ENCODE measurements around the gene RUNX2.

Gene RUNX2

GRCh38 chr6:45430590-45431202, 102.6 kb downstream of the RUNX2 start:
- CTCF ChIA-PET: no interaction called here
- DNase-seq (ENCODE audit: extremely low spot score): no peak

GRCh38 chr6:45431317-45432065, 103.4 kb downstream of the RUNX2 start:
- POLR2A ChIA-PET: no interaction called here
- CTCF ChIA-PET: no interaction called here
- no peak for TF ChIP-seq NFRKB (IDR thresholded peaks at IDR 0.05)
- no peak for TF ChIP-seq LEF1 (IDR thresholded peaks at IDR 0.05; ENCODE audit: borderline replicate concordance)
- TF ChIP-seq L3MBTL2 (conservative IDR thresholded peaks at IDR 0.05): no peak
- TF ChIP-seq TARDBP (IDR thresholded peaks at IDR 0.05): no peak
- TF ChIP-seq ARNT (IDR thresholded peaks at IDR 0.05): no peak
- no peak for TF ChIP-seq HDGF (IDR thresholded peaks at IDR 0.05; ENCODE audit: borderline replicate concordance)
- no peak for TF ChIP-seq SP1 (IDR thresholded peaks at IDR 0.05)
- no peak for TF ChIP-seq ZNF384 (IDR thresholded peaks at IDR 0.05)
- TF ChIP-seq SUZ12 (IDR thresholded peaks at IDR 0.05): no peak
- TF ChIP-seq PKNOX1 (IDR thresholded peaks at IDR 0.05): no peak
- TF ChIP-seq ELF4 (IDR thresholded peaks at IDR 0.05): no peak
- TF ChIP-seq FOXA1 (IDR thresholded peaks at IDR 0.05): no peak
- TF ChIP-seq CTBP1 (IDR thresholded peaks at IDR 0.05; ENCODE audit: borderline replicate concordance): no peak
- TF ChIP-seq FOXM1 (IDR thresholded peaks at IDR 0.05; ENCODE audit: borderline replicate concordance): no peak
- DNase-seq (ENCODE audit: extremely low spot score): no peak

More at GRCh38 chr6:45430590-45431202, 102.6 kb downstream of the RUNX2 start:
- POLR2A ChIA-PET: no interaction called here
- TF ChIP-seq ELF4 (IDR thresholded peaks at IDR 0.05) (no peak), HDGF (IDR thresholded peaks at IDR 0.05; ENCODE audit: borderline replicate concordance) (no peak), BHLHE40 (IDR thresholded peaks at IDR 0.05; ENCODE audit: borderline replicate concordance) (no peak), TARDBP (IDR thresholded peaks at IDR 0.05) (no peak), SP1 (IDR thresholded peaks at IDR 0.05) (no peak), ARNT (IDR thresholded peaks at IDR 0.05) (no peak), PKNOX1 (IDR thresholded peaks at IDR 0.05) (no peak), NFRKB (IDR thresholded peaks at IDR 0.05) (no peak), LEF1 (IDR thresholded peaks at IDR 0.05; ENCODE audit: borderline replicate concordance) (no peak), SUZ12 (IDR thresholded peaks at IDR 0.05) (no peak), ZNF384 (IDR thresholded peaks at IDR 0.05) (no peak), CTBP1 (IDR thresholded peaks at IDR 0.05; ENCODE audit: borderline replicate concordance) (no peak), FOXK2 (IDR thresholded peaks at IDR 0.05) (no peak), FOXM1 (IDR thresholded peaks at IDR 0.05; ENCODE audit: borderline replicate concordance) (no peak)

GRCh38 chr6:45432977-45433376, 104.8 kb downstream of the RUNX2 start:
- ChIA-PET POLR2A (no interaction called here), CTCF (no interaction called here)

GRCh38 chr6:45433533-45434380, 105.6 kb downstream of the RUNX2 start:
- CTCF ChIA-PET: interaction anchor here (0.6 to 0.7 kb wide), 2 partner anchors 83 to 774 kb away, joined by 3 to 5 read pairs; no protein-coding TSS in a partner anchor

More at GRCh38 chr6:45432977-45433376, 104.8 kb downstream of the RUNX2 start:
- DNase-seq (ENCODE audit: extremely low spot score): no peak
- TF ChIP-seq SUZ12 (IDR thresholded peaks at IDR 0.05) (no peak), SP1 (IDR thresholded peaks at IDR 0.05) (no peak), PKNOX1 (IDR thresholded peaks at IDR 0.05) (no peak), HDGF (IDR thresholded peaks at IDR 0.05; ENCODE audit: borderline replicate concordance) (no peak), ARNT (IDR thresholded peaks at IDR 0.05) (no peak), BHLHE40 (IDR thresholded peaks at IDR 0.05; ENCODE audit: borderline replicate concordance) (no peak), FOXA1 (IDR thresholded peaks at IDR 0.05) (no peak), L3MBTL2 (conservative IDR thresholded peaks at IDR 0.05) (no peak), TARDBP (IDR thresholded peaks at IDR 0.05) (no peak), LEF1 (IDR thresholded peaks at IDR 0.05; ENCODE audit: borderline replicate concordance) (no peak), NFRKB (IDR thresholded peaks at IDR 0.05) (no peak), ELF4 (IDR thresholded peaks at IDR 0.05) (no peak), FOXM1 (IDR thresholded peaks at IDR 0.05; ENCODE audit: borderline replicate concordance) (no peak), CTBP1 (IDR thresholded peaks at IDR 0.05; ENCODE audit: borderline replicate concordance) (no peak)

More at GRCh38 chr6:45433533-45434380, 105.6 kb downstream of the RUNX2 start:
- POLR2A ChIA-PET: no interaction called here
- no peak for DNase-seq (ENCODE audit: extremely low spot score)
- TF ChIP-seq L3MBTL2 (conservative IDR thresholded peaks at IDR 0.05) (no peak), PKNOX1 (IDR thresholded peaks at IDR 0.05) (no peak), TARDBP (IDR thresholded peaks at IDR 0.05) (no peak), FOXK2 (IDR thresholded peaks at IDR 0.05) (no peak), HDGF (IDR thresholded peaks at IDR 0.05; ENCODE audit: borderline replicate concordance) (no peak), ZNF384 (IDR thresholded peaks at IDR 0.05) (no peak), LEF1 (IDR thresholded peaks at IDR 0.05; ENCODE audit: borderline replicate concordance) (no peak)

Measured in HEK293T (cell line).